MM.1S (cell line): Measurements from ENCODE around the gene ARHGEF37.
"Not testable (repeated sequence)": the region's sequence is repeated elsewhere in the genome, so short reads cannot be mapped to it uniquely, and the experiment has no call there.

ENCODE experiments used
- DNase-seq: peaks from one replicate; pipeline ENCODE4 v3.0.0-alpha.2; 2015
- H2AFZ ChIP-seq: fragments of 300-600 bp; sonication (generic); 2 replicates; pipeline ENCODE4 v1.6.0; 2016; ENCODE audit warnings: antibody characterized with exemption, low read length
- H3F3A ChIP-seq: fragments of 300-600 bp; sonication (generic); 2 replicates; pipeline ENCODE4 v1.6.1; 2016; ENCODE audit warnings: mild to moderate bottlenecking, antibody characterized with exemption, low read length, moderate library complexity, mixed read lengths; ENCODE audit not compliant: insufficient read depth
- H3K27ac ChIP-seq: fragments of 300-600 bp; sonication (generic); 2 replicates; pipeline ENCODE4 v1.5.1; 2016; ENCODE audit warnings: mild to moderate bottlenecking, low read length
- H3K27me3 ChIP-seq: fragments of 300-600 bp; sonication (generic); replicated peaks from 2 replicates; pipeline ENCODE4 v1.6.0; 2016; ENCODE audit warnings: low read length; ENCODE audit not compliant: insufficient read depth
- H3K36me3 ChIP-seq: fragments of 300-600 bp; sonication (generic); replicated peaks from 2 replicates; pipeline ENCODE4 v1.6.1; 2016; ENCODE audit warnings: mild to moderate bottlenecking, low read length, mixed read lengths; ENCODE audit not compliant: insufficient read depth
- H3K4me1 ChIP-seq: fragments of 300-600 bp; sonication (generic); 2 replicates; pipeline ENCODE4 v1.6.1; 2016; ENCODE audit warnings: low read length, mixed read lengths
- H3K4me2 ChIP-seq: fragments of 300-600 bp; sonication (generic); 2 replicates; pipeline ENCODE4 v1.6.0; 2016; ENCODE audit warnings: low read depth, low read length
- H3K4me3 ChIP-seq: fragments of 300-600 bp; sonication (generic); 2 replicates; pipeline ENCODE4 v1.5.1; 2016; ENCODE audit warnings: low read length, mixed read lengths
- H3K79me2 ChIP-seq: fragments of 300-600 bp; sonication (generic); 2 replicates; pipeline ENCODE4 v1.6.1; 2016; ENCODE audit warnings: mixed run types, low read length, mixed read lengths
- H3K9ac ChIP-seq: fragments of 300-600 bp; sonication (generic); 2 replicates; pipeline ENCODE4 v1.6.1; 2016; ENCODE audit warnings: low read length, mixed read lengths
- H3K9me2 ChIP-seq: fragments of 300-600 bp; sonication (generic); replicated peaks from 2 replicates; pipeline ENCODE4 v1.6.1; 2016; ENCODE audit warnings: mild to moderate bottlenecking, low read length, mixed read lengths; ENCODE audit not compliant: insufficient read depth
- H3K9me3 ChIP-seq: fragments of 300-600 bp; sonication (generic); replicated peaks from 2 replicates; pipeline ENCODE4 v1.6.1; 2016; ENCODE audit warnings: mild to moderate bottlenecking, low read length, mixed read lengths; ENCODE audit not compliant: insufficient read depth
- H4K20me1 ChIP-seq: fragments of 300-600 bp; sonication (generic); 2 replicates; pipeline ENCODE4 v1.6.1; 2016; ENCODE audit warnings: mild to moderate bottlenecking, low read length, moderate library complexity, mixed read lengths; ENCODE audit not compliant: insufficient read depth
- EZH2 ChIP-seq: fragments of 300-600 bp; sonication (generic); optimal IDR thresholded peaks from 2 replicates; pipeline ENCODE3; 2017; ENCODE audit warnings: low read depth, mild to moderate bottlenecking, antibody characterized with exemption, low read length, mixed read lengths
- EZH2phosphoT487 ChIP-seq: fragments of 300-600 bp; sonication (generic); IDR thresholded peaks from 2 replicates; pipeline ENCODE4 v1.6.1; 2018; ENCODE audit warnings: antibody characterized with exemption, low read length
- TF ChIP-seq, protein P1 (sequence below): fragments of 300-600 bp; sonication (generic); IDR thresholded peaks from 2 replicates; pipeline ENCODE4 v1.5.1; 2016; ENCODE audit warnings: antibody characterized with exemption, low read length, mixed read lengths

The ARHGEF37 gene

DNA sequence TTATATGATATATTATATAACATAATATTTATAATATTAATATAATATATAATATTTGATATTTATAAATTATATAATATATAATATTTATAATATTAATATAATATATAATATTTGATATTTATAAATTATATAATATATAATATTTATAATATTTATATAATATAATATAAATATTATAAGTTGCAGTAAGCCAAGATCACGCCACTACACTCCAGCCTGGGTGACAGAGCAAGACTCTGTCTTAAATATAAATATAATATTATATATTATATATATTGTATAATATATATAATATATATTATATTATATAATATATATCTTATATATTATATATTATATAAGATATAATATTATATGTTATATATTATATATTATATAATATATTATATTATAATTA lies 68.4 kb downstream of the ARHGEF37 start:
- H3K36me3 ChIP-seq, H3K27me3 ChIP-seq, H4K20me1 ChIP-seq, DNase-seq, H3K4me2 ChIP-seq, H2AFZ ChIP-seq, H3K9ac ChIP-seq, H3K27ac ChIP-seq, H3F3A ChIP-seq, H3K9me3 ChIP-seq, H3K9me2 ChIP-seq, H3K4me3 ChIP-seq, H3K79me2 ChIP-seq, H3K4me1 ChIP-seq: not testable (repeated sequence)

DNA sequence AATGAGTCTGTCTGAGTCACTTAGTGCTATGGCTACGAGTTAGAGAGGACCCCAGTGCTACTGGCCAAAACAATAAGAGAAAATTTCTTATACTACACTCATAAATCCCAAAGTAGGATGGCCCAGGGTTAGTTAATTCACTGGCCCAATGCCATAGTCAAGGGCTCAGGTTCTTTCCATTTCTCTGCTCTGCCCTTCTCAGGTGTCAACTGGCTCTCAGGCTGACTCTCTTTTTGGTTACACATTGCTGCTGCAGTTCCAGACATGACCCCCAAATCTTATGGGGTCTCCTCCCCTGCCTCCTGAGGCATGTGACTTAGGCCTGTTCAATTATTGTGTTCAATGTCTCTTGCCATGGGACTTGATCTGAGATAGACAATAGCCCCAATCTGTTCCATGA lies 70.4 kb downstream of the ARHGEF37 start:
- no peaks in the 10 kb centered on the region for H3K4me1 ChIP-seq

DNA sequence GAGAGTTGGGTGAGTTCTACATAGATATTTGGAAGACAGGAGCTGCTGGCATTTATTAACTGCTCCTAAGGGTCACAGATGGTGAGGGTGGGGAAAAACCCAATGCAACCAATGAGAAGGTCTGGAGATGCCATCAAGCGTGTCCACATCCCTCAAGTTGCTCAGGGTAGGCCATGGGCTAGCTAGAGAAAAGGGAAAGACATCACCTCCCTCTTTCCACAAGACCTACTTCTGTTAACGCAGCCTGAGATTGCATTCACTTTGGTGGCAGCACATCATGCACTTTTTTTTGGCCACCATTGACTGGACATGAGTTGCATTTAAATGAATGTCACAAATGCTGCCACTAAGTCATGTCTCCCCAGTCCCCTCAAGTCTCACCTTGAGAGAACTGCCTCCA lies 71.4 kb downstream of the ARHGEF37 start:
- Histone ChIP-seq H3K4me3 (no peak overlapping the region), H3K9me2 (no peaks in the 10 kb centered on the region), H2AFZ (no peak overlapping the region), H3K79me2 (no peaks in the 10 kb centered on the region), H3K36me3 (no peaks in the 10 kb centered on the region), H3K9me3 (no peaks in the 10 kb centered on the region), H3K27ac (no peak overlapping the region), H3K4me2 (no peak overlapping the region), H3K4me1 (no peaks in the 10 kb centered on the region), H3K27me3 (no peaks in the 10 kb centered on the region), H4K20me1 (no peaks in the 10 kb centered on the region), H3F3A (no peaks in the 10 kb centered on the region), H3K9ac (no peak overlapping the region)
- no peak for DNase-seq
- TF ChIP-seq EZH2phosphoT487: no peak
- TF ChIP-seq, protein P1, sequence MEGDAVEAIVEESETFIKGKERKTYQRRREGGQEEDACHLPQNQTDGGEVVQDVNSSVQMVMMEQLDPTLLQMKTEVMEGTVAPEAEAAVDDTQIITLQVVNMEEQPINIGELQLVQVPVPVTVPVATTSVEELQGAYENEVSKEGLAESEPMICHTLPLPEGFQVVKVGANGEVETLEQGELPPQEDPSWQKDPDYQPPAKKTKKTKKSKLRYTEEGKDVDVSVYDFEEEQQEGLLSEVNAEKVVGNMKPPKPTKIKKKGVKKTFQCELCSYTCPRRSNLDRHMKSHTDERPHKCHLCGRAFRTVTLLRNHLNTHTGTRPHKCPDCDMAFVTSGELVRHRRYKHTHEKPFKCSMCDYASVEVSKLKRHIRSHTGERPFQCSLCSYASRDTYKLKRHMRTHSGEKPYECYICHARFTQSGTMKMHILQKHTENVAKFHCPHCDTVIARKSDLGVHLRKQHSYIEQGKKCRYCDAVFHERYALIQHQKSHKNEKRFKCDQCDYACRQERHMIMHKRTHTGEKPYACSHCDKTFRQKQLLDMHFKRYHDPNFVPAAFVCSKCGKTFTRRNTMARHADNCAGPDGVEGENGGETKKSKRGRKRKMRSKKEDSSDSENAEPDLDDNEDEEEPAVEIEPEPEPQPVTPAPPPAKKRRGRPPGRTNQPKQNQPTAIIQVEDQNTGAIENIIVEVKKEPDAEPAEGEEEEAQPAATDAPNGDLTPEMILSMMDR: no peak
- TF ChIP-seq EZH2: no peak

More for the DNA sequence above, 70.4 kb downstream of the ARHGEF37 start:
- Histone ChIP-seq H3K9ac (no peak overlapping the region), H4K20me1 (no peaks in the 10 kb centered on the region), H3K4me3 (no peak overlapping the region), H3K36me3 (no peaks in the 10 kb centered on the region), H3F3A (no peaks in the 10 kb centered on the region), H3K79me2 (no peaks in the 10 kb centered on the region), H3K9me3 (no peaks in the 10 kb centered on the region), H3K9me2 (no peaks in the 10 kb centered on the region), H3K4me2 (no peak overlapping the region), H3K27me3 (no peaks in the 10 kb centered on the region), H2AFZ (no peak overlapping the region), H3K27ac (no peak overlapping the region)
- DNase-seq: no peak
- TF ChIP-seq EZH2: no peak
- TF ChIP-seq, protein P1: no peak
- no peak for TF ChIP-seq EZH2phosphoT487

DNA sequence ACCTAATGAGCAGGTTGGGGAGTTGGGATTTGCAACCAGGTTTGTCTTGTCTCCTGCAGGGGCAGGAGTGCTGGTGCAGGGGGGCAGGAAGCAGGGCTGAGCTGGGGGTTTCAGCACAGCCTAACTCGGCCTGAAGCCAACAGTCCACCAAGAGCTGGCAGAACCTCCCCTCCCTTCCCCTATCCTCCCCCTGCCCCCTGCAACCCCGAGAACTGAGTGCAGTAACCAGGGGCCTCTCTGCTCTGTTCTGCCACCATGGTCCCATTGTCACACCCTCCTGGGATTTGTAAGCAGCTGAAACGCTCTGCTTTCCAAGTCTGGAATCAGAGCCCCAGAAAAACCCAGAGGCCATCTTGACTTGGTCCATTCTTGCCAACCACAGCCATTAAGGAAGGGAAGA lies 72.9 kb downstream of the ARHGEF37 start:
- DNase-seq: no peak
- Histone ChIP-seq H3K4me3 (no peak overlapping the region), H3F3A (no peaks in the 10 kb centered on the region), H3K4me1 (no peaks in the 10 kb centered on the region), H3K79me2 (no peaks in the 10 kb centered on the region), H4K20me1 (no peaks in the 10 kb centered on the region), H3K27me3 (no peaks in the 10 kb centered on the region), H3K4me2 (no peak overlapping the region), H3K36me3 (no peaks in the 10 kb centered on the region), H3K9me2 (no peaks in the 10 kb centered on the region), H3K9ac (no peak overlapping the region), H3K27ac (no peak overlapping the region), H2AFZ (no peak overlapping the region), H3K9me3 (no peaks in the 10 kb centered on the region)
- TF ChIP-seq EZH2: no peak
- TF ChIP-seq, protein P1: no peak
- TF ChIP-seq EZH2phosphoT487: no peak
